Measurements from ENCODE around the gene FBL.
"Not testable (repeated sequence)": the region's sequence is repeated elsewhere in the genome, so short reads cannot be mapped to it uniquely, and the experiment has no call there.

Gene FBL

DNA sequence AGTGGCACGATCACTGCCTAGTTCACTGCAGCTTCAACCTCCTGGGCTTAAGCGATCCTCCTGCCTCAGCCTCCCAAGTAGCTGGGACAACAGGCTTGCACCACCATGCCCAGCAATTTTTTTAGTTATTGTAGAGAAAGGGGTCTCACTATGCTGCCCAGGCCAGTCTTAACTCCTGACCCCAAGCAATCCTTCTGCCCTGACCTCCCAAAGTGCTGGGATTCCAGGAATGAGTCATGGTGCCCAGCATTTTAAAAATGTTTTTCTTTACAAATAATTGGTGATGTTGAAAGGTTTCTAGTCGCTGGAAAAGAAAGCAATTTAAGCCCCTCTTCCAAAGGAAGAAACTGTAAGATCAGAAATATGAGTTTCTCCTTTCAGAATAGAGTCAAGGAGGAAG is 31.6 kb downstream of the FBL start:
- no peak for DNase-seq (ENCODE audit: low read depth)
- TF ChIP-seq, protein P1, sequence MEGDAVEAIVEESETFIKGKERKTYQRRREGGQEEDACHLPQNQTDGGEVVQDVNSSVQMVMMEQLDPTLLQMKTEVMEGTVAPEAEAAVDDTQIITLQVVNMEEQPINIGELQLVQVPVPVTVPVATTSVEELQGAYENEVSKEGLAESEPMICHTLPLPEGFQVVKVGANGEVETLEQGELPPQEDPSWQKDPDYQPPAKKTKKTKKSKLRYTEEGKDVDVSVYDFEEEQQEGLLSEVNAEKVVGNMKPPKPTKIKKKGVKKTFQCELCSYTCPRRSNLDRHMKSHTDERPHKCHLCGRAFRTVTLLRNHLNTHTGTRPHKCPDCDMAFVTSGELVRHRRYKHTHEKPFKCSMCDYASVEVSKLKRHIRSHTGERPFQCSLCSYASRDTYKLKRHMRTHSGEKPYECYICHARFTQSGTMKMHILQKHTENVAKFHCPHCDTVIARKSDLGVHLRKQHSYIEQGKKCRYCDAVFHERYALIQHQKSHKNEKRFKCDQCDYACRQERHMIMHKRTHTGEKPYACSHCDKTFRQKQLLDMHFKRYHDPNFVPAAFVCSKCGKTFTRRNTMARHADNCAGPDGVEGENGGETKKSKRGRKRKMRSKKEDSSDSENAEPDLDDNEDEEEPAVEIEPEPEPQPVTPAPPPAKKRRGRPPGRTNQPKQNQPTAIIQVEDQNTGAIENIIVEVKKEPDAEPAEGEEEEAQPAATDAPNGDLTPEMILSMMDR (IDR thresholded peaks at IDR 0.05; ENCODE audit: insufficient read depth, low read depth, low read length, missing control alignments): no peak
- H3K4me3 ChIP-seq (ENCODE audit: low read length): no peak overlapping the region

GRCh38 chr19:39814111-39814510 is 32.1 kb downstream of the FBL start:
- H3K4me3 ChIP-seq (ENCODE audit: low read length); DNase-seq (ENCODE audit: low read depth): not testable (repeated sequence)

- no peak overlapping the region for H3K4me3 ChIP-seq (ENCODE audit: low read length)
- TF ChIP-seq, protein P1 (IDR thresholded peaks at IDR 0.05; ENCODE audit: insufficient read depth, low read depth, low read length, missing control alignments): no peak
- DNase-seq (ENCODE audit: low read depth): no peak
Measured at GRCh38 chr19:39813264-39813993, 32.8 kb downstream of the FBL start.

GRCh38 chr19:39811064-39811463 is 35.1 kb downstream of the FBL start:
- DNase-seq (ENCODE audit: low read depth): no peak
- TF ChIP-seq, protein P1 (IDR thresholded peaks at IDR 0.05; ENCODE audit: insufficient read depth, low read depth, low read length, missing control alignments): no peak
- no peak overlapping the region for H3K4me3 ChIP-seq (ENCODE audit: low read length)

DNA sequence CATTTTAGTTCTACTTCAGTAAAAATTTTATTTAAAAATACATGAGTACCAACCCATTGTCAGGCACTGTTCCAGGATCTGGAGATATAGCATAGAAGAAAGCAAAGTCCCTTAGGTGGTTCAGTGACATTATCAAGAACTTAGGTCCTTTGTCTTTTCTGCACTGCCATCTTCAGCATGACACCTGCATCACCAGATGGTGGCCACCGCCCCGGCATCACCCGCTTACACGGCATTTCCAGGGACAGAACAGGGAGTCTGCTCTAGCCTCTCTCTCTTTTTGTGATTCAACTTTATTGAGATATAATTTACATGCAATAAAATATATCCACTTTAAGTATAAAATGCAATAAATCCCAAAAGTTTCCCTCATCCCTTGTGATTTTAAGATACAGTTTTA is 35.8 kb downstream of the FBL start:
- DNase-seq (ENCODE audit: low read depth): no peak
- TF ChIP-seq, protein P1 (IDR thresholded peaks at IDR 0.05; ENCODE audit: insufficient read depth, low read depth, low read length, missing control alignments): no peak
- H3K4me3 ChIP-seq (ENCODE audit: low read length): no peak overlapping the region

- TF ChIP-seq, protein P1 (IDR thresholded peaks at IDR 0.05; ENCODE audit: insufficient read depth, low read depth, low read length, missing control alignments): no peak
- DNase-seq (ENCODE audit: low read depth): no peak
- no peak overlapping the region for H3K4me3 ChIP-seq (ENCODE audit: low read length)
Measured at GRCh38 chr19:39809368-39809767, 36.8 kb downstream of the FBL start.

DNA sequence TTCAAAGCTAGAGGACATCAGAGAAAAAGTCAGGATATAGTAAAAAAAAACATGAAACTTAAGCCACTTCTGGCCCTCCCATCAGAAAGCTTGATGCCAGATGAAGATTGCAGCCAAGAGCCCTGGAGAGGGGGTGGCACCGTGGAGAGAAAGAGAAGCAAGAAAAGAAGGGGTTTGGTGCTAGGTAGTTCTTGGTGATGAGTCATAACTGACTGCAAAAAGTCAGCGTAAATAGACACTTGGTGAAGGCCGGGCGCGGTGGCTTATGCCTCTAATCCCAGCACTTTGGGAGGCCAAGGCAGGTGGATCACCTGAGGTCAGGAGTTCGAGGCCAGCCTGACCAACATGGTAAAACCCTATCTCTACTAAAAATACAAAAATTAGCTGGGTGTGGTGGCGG is 37.5 kb downstream of the FBL start:
- not testable (repeated sequence) for DNase-seq (ENCODE audit: low read depth); H3K4me3 ChIP-seq (ENCODE audit: low read length)

DNA sequence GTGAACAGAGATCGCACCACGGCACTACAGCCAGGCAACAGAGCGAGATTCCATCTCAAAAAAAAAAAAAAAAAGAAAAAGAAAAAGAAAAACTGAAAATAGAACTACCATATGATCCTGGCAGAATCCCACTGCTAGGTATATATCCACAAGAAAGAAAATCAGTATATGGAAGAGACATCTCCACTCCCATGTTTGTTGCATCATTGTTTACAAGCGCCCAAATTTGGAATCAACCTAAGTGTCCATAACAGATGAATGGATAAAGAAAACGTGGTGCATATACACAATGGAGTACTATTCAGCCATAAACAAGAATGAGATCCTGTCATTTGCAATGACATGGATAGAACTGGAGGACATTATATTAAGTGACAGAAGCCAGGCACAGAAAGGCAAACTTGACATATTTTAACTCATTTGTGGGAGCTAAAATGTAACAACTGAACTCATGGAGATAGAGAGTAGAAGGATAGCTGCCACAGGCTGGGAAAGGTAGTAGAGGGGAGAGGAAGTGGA is 38.3 kb downstream of the FBL start:
- TF ChIP-seq, protein P1 (IDR thresholded peaks at IDR 0.05; ENCODE audit: insufficient read depth, low read depth, low read length, missing control alignments): no peak
- DNase-seq (ENCODE audit: low read depth): no peak

More for the DNA sequence above, 38.3 kb downstream of the FBL start:
- H3K4me3 ChIP-seq (ENCODE audit: low read length): no peak overlapping the region
